ENCODE measurements around the gene TRAF1.
"Not testable (repeated sequence)": the region's sequence is repeated elsewhere in the genome, so short reads cannot be mapped to it uniquely, and the experiment has no call there.

Gene TRAF1, protein sequence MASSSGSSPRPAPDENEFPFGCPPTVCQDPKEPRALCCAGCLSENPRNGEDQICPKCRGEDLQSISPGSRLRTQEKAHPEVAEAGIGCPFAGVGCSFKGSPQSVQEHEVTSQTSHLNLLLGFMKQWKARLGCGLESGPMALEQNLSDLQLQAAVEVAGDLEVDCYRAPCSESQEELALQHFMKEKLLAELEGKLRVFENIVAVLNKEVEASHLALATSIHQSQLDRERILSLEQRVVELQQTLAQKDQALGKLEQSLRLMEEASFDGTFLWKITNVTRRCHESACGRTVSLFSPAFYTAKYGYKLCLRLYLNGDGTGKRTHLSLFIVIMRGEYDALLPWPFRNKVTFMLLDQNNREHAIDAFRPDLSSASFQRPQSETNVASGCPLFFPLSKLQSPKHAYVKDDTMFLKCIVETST

DNA sequence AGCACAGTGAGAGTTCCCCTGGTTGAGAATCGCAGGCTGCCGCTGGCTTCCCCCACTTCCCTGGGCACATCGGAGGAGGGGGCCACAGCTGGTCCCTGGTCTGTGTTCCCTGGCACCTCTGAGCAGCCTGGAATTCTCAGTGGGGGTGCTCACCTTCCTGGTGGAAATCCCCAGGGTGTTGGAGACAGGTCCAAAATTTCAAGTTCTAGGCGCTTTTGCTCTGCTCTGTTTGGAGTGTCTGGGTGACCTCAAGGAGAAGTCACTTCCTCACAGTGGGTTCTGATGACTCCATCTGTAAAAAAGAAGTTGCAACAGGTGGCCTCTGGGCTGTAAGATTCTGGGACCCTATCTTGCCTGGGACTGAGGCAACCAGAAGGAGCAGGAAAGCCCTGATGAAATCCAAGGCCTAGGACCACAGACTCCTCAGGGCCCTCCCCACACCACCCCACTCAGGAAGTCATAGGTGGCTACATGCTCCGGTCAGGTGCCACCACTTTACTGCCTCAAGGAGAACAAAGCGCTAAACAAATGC is at the start of gene TRAF1:
Gene TRAF1, minus strand, starts transcription at position 400 of the 532 bp plus-strand sequence. CDS start 721 bp downstream, outside the sequence.
- DNase-seq = no peak

DNA sequence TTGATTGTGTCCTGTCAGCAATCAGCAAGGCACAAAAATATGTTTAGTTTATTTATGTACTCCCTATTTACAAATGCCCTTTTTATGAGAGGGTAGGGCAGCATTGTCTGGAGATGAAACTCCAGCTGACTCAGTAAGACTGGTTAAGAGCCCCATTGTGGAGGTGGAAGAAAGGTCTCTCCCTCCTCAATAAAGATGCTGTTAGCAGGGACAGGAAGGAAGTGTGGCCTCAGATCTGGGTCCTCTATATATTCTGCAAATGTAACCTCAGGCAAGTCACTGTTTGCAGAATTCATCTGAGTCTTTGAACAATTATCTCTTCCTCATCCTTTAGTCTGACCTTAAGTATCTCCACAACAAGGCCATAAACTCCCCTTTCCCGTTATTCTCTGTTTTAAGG is 48.3 kb upstream of the TRAF1 start:
- DNase-seq = no peak

DNA sequence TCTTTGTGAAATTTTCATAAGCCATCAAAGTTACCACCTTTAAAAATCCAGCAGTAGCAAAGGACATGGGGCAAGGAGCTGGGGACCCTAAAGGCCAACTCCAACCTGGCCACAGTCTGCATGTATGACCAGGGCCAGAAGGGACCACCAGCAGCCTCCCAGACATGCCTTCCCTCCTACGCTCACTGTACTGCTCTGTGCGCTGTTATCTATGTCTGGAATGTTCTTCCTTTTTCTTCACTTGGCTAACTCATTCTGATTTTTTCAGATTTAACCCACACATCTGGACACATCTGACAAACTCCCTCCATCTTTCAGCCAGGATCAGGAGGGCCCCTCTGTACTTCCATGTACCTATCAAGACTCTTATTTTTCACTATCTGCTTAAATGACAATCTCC is 47.6 kb upstream of the TRAF1 start:
- no peak for DNase-seq

DNA sequence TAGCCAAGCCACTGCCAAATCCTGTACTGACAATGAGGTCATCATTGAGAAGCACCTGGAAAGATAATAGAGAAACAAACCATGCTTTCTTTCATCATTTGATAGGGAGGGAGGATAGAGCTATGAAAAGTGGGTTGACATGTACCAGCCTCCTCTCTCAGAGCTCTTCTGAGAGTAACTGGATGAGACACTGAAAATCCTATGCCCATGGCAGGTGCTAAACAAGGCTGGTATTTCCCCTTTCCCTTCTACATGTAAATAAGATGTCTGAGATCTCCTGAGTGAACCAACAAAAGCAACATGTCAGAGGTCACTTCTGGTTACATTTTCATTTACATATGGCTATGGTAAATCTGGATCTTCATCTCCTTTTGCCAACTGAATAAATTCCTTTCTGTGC is 45.3 kb upstream of the TRAF1 start:
- DNase-seq = no peak

DNA sequence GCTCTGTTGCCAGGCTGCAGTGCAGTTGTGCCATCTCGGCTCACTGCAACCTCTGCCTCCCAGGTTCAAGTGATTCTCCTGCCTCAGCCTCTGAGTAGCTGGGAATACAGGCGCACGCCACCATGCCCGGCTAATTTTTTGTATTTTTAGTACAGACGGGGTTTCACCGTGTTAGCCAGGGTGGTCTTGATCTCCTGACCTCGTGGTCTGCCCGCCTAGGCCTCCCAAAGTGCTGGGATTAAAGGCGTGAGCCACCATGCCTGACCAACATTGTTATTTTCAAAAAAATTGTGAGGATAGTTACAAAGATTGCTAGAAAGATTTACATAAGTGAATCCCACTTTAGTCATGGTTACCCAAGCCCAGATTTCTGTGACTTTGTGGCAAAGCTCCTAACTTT is 44.9 kb upstream of the TRAF1 start:
- DNase-seq = not testable (repeated sequence)

DNA sequence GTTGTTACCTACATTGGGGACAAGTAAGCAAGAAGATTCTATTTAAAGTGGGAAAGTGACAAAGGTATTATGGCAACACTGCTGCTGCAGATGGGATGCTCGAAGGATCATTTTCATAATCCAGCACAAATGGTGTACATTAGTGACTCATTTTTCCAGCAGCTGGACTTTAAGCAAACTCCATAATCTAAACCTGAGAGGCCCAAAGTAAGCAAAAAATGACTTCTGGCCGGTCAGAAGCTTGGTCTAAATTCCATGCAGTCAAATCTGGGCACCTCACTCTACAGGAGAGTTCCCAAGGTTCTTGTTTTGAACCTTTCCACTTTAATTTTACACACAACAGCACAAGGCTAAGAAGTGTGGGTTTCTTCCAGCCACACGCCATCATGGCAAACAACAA is 43.6 kb upstream of the TRAF1 start:
- no peak for DNase-seq

DNA sequence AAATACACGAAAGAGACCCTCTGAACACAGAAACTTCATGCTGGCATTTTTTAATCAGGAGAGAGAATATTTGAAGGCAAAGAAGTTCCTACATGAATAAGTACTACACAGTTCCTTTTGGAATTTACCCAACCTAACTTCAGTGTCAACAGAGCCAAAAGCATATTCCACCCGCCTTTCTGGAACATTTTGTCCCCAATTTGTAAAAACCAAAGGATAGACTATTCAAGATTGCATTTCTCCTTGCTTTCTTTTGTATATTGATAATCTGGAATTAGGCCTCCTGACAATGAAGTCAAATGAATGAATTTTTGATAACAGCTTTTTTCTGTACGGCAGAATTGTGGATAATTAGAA is 39.4 kb upstream of the TRAF1 start:
- no peak for DNase-seq

DNA sequence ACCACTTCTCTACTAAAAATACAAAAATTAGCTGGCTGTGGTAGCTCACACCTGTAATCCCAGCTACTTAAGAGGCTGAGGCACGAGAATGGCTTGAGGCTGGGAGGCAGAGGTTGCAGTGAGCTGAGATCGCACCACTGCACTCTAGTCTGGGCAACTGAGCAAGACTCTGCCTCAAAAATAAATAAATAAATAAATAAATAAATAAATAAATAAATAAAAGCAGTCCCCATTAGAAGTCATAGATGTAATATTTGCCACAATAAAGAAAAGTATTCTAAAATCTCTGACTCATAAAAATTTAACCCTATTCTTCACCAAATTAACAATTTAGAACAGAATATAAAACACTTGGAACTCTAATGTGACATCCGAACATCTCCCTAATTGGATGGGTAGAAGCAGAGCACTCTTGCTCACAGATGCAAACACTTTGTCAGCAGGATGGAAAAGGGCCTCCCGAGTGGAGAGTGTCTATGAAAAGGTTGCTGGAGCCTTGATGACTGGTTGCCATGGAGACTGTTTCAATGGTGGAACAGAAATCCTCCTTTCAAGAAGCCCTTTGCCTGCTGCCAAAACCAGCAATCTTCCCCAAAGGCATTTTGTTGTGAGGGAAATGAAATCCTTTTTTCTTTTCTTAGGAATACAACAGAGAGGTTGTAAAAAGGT is 38.9 kb upstream of the TRAF1 start:
- DNase-seq = peak; percentile 6

DNA sequence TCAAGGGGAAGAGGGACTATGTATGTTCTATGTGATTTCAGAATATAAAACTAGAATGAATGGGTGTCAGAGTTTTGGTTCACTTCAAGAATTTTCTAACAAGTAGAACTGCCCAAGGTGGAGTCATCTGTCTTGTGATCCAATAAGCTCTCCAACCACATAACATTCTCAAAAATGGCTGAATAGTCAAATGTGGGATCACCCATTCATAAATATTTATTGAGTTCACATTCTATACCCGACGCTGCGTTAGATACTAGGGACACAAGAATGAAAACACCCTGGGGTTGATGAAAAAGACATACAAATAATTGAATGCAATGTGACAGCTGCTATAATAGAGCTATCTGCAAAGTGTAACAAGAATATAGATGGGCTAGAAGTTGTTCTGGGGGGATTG is 35.3 kb upstream of the TRAF1 start:
- no peak for DNase-seq

DNA sequence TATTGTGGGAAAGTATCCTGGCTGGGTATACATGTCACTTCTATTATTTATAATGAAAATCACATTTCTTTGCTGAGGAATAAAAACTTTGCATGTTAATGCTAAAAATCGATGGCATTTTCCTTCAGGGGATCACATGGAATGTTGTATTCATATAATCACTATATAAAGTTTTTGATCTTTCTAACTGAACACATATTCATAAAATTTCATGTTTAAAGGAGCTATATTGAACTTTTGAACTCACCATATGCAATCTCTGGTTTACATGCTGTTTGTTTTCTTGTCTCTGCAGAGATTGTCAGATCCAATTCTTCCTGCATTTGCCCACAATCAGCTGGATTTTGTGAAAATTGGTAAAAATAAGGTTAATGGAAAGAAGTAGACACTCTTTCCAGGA is 33.4 kb upstream of the TRAF1 start:
- DNase-seq = no peak

DNA sequence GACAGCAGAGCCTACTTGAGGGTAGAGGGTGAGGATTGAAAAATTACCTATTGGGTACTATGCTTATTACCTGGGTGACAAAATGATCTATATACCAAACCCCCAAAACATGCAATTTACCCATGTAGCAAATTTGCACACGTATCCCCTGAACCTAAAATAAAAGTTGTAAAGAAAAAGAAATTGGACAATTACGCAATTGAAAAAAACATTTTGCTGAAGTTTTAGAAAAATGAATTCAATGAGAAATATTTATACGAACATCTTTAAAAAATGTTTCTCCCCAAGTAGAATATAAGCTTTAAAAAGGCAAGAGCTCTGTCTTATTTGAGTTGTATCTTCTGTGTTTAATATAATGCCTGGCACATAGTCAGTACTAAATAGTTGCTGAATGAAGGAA is 30.3 kb upstream of the TRAF1 start:
- no peak for DNase-seq

DNA sequence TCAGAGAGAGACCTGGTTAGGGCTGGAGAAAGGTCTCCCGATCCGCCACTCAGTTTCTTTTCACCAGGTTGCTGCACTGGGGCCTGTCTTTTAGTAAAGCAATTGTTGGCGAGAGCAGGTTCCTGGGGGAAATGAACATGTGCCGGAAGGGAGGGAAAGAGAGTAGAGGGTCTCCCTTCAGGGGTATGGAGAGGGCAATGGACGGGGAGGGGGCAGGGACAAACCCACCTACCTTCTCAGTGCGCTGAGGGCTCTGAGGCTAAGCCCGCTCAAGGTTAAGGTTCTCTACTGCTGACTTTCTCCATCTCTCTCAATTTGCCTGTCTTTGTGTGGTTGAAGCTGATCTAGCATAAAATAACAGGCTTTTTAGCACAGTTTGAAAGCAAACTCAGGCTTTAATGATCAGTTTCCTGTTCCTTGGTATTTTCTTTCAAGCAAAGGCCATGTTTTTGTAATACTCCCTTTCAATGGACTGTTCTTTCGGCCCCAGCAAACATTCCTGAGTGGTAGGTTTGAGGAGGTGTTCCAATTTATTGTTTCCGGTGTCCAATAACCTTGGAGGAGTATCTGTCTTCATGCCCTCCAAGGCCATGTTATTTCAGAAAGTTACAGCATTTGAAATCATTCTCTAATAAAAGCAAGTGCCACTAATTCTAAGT is 25.5 kb upstream of the TRAF1 start:
- no peak for DNase-seq

DNA sequence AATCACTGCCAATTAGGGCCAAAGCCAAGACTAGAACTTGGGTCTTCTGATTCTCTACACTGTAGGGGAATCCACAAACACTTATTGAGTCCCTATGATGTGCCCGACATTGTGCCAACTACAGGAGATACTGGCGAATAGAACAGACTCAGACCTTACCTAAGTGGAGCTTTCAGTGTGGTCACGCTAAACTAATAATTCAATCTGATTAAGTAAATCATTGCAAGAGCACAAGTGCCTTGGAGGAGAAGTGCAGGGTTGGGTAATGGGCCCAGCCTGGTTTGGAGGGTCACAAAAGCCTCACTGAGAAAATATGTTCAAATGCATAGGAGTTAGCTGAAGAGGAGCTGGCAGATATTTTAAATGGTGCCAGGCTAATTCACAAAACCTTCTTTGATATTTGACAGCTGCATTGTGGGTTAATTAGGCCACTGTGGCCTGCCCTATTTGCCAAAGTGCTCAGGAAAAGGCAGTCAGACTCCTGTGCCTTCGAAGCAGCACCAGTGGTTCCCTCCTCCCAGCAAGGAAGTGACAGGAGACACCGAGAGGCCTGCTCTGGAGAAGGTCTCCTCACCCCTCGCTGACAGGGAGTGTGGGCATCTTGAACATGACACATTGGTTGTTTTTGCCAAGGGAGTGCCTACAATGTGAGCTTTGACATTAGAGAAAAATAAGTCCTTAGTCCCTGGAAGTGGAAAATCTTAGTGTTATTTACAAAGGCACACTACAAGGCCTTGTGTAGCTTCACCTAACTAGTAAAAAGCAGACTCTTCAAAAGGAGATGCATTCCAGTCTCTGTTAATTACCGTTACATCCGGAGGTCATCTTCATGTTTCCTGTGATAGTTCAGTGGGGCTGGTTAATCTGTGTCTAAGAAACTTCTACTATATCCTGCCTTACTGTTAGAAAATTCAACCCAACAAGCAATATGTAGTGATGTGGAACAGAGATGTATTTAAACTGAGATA is 24.1 kb upstream of the TRAF1 start:
- DNase-seq = no peak

DNA sequence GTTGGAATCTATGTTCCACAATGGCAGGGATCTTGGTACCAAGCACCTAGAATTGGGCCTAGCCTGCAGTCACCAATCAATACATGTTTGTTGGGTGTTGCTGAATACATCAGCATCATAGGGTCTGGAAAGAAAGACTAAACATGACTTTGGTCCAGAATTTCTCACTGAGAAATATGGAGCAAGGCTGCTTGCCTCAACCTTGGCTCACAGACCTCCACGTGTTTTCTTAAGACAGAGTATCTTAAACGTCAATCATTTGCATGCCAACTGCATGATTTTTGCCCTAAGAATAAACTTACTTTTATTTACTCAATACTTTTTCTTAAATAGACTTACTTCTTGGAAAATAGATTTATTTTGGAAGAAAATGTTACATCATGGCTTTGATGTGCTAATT is 22.7 kb upstream of the TRAF1 start:
- DNase-seq = no peak

DNA sequence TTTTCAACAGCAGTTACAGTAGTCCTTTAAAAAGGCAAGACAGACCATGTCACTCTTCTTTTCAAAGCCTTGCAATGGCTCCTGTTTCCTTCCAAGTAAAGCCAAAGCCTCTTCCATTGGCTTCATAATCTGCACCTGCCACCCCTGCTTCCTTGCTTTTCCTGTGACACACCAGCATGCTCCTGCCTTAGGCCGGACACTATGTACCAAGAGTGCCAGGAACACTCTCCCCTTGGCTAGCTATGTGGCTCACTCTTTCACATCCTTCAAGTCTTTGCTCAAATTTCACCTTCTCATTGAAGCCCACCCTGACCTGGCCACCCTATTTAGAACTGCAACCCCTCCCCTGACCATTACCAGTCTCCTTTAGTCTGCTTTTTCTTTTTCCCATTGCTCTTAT is 22.2 kb upstream of the TRAF1 start:
- DNase-seq = no peak

DNA sequence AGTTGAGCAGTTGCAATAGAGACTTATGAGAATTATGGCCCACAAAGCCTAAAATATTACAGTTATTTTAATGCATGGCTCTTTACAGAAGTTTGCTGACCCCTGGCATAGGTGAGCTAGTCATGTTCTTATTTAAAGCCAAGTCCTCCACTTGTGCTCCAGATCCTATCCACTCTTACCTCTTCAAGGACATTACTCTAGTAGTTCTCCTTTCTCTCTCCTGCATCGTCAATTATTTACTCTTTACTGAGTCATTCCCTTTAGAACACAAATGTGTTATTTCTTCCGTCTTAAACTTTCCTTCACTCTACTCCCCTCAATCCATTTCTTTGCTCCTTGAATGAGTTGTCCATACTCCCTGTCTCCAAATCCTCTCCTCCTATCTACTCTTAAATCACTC is 20.6 kb upstream of the TRAF1 start:
- DNase-seq = no peak

DNA sequence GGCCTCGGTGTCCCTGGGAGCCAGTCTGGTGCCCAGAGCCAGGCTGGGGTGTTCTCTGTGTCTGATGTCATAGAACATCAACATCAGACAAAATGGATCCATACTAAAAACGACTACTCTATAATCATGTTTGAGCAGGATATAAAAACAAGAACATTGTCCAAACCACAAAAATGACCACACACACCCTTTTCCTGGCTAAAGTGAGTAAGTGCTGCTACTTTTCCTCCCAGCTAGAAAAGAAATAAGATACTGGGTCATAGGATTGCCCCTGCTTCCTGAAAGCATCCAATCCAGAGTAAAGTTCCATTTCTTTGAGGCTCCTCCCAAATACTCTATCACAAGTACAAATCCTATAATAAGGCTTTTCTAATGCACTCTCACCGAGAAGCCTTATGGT is 19.7 kb upstream of the TRAF1 start:
- no peak for DNase-seq

DNA sequence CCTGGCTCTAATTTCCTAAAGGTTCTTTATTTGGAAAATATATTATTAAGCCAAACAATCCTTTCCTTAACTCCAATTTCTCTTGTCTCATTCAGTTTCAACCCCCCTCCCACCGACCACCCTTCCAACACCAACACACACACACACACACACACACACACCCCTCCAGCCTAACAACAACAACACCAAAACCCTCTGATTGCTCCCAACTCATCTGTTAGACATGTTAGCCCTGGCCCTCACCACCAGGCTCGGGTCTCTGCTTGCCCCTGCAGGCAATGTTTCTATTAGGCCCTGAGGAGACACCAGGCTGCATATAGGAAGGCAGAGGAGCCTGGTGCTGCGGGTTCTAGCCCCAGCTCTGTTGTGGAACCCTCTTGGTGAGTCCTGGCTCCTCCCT is 18.4 kb upstream of the TRAF1 start:
- no peak for DNase-seq

DNA sequence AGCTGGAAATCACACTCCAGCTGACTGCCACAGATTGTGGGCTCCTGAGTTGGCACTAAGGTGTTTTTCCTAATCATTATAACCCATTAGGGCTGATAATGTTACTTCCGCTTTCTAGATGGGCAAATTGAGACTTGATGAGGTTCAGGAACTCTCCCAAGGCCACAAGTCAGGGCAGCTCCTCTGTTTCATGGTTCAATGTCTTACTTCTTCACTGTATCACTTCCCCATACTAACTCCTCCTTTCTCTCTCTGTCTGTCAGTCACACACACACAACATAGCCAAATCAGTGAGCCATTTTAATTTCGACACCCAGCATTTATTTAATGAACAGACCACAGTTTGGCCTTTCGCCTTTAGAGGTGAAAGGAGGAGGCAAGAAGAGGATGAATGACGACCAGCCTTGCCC is 17.8 kb upstream of the TRAF1 start:
- DNase-seq = peak; percentile 76

DNA sequence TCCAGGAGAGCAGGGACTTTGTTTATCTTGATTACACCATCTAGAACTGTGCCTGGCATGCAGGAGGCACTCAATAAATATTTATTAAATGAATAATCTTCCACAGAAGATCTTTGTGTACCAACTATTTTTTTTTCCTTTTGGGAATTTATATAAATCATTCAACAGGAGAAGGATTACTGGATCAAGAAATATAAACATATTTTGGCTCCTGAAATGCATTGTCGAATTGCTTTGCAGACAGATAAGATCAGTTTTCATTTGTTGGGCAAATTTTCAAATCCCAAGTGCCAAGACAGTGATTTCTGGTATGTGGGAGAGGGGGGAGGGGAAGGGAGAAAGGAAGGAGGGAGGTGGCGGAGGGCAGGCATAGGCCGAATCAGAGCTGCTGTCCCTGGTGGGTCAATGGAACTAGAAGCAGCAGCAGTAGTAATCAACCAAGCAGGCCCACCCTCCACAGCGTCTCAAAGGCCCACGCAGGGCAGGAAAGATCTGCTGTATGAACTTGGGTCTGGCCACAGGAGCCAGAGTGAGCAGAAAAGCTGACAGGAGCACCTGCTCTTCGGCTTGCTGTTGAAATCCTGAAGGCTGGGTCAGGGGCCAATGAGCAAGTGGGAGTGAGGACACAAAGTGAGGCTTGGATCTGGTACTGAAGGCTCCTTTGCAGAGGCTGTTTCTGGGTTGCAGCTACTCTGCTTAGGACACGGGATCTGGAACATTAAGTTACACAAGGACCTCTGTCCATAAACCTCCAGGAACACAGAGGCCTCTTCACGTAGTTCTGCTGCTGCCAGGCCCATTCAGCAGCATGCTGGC is 15.8 kb upstream of the TRAF1 start:
- DNase-seq = no peak

DNA sequence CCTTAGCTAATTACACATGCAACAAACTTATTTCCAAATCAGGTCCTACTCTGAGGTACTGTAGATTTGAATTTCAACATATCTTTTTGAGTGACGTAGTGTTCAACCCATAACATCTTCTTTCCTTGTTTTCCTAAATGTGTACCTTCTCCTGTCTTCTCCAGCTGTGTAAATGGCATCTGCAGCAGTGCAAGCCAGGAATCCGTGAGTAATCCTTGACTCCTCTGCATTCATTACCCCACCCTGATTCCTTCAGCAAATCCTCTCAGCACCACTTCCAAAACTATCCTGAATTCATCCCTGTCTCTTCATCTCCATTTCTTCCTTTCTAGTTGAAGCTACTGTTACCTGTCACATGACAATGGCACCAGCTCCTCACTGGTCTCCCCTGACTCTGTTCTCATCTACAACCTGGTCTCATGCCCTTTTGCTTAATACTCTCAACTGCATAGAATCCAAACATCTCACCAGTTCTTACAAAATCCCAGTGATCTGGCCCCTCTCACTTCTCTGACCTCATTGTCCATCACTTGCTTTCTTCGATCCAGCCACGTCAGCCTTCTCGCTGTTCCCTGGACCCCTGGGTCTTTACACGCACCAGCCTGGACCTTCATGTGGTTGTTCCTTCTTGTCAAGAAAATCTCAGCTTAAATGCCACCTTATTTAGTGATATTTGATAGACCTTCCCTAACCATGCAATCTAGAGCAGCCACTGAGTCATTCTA is 14.6 kb upstream of the TRAF1 start:
- no peak for DNase-seq

All from NCI-H2171 treated with DMSO at 0.1 percent for 48 hours (cell line).